ENCODE data around the gene ADAM12. TPM values are rescaled to one million over a fixed set of nuclear protein-coding genes. Genes with fewer than 3 reads are reported as not detected.
A peak's percentile ranks its signal among the peaks of the same experiment; 100 is the strongest.

ADAM12 gene
- total RNA-seq, 1 donor from 2014 or later, result 18.4 TPM

- peaks cover 3% of the 10 kb centered on the region for H3K4me1 Mint-ChIP-seq (ENCODE audit: low read depth, unreplicated experiment)
- H3K27ac Mint-ChIP-seq (ENCODE audit: unreplicated experiment), result no peak overlapping the region
- peaks cover 4% of the 10 kb centered on the region for H3K36me3 Mint-ChIP-seq (ENCODE audit: unreplicated experiment)
- no peaks in the 10 kb centered on the region for H3K27me3 Mint-ChIP-seq (ENCODE audit: unreplicated experiment)
- TF ChIP-seq, protein P1, sequence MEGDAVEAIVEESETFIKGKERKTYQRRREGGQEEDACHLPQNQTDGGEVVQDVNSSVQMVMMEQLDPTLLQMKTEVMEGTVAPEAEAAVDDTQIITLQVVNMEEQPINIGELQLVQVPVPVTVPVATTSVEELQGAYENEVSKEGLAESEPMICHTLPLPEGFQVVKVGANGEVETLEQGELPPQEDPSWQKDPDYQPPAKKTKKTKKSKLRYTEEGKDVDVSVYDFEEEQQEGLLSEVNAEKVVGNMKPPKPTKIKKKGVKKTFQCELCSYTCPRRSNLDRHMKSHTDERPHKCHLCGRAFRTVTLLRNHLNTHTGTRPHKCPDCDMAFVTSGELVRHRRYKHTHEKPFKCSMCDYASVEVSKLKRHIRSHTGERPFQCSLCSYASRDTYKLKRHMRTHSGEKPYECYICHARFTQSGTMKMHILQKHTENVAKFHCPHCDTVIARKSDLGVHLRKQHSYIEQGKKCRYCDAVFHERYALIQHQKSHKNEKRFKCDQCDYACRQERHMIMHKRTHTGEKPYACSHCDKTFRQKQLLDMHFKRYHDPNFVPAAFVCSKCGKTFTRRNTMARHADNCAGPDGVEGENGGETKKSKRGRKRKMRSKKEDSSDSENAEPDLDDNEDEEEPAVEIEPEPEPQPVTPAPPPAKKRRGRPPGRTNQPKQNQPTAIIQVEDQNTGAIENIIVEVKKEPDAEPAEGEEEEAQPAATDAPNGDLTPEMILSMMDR (IDR thresholded peaks at IDR 0.05; ENCODE audit: partially characterized antibody, unreplicated experiment), result no peak
- H3K4me3 Mint-ChIP-seq (ENCODE audit: unreplicated experiment), result no peak overlapping the region
- DNase-seq, result no peak
- H3K9me3 Mint-ChIP-seq (ENCODE audit: unreplicated experiment), result no peaks in the 10 kb centered on the region
Measured at GRCh38 chr10:126369125-126369710, 19.1 kb downstream of the ADAM12 start.

DNA sequence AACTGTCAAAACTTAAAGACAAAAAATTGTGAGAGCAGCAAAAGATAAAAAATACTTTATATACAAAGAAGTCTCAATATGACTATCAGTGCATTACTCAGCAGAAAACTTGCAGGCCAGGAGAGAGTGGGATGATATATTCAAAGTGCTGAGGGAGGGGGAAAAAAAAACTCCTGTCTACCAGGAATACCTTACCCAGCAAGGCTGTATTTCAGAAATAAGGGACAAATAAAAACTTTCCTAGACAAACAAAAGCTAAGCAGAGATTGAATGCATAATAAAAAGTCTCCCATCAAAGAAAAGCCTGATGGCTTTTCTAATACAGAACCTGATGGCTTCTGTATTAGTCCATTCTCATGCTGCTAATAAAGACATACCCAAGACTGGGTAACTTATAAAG is 31.1 kb downstream of the ADAM12 start:
- Mint-ChIP-seq H3K4me1 (ENCODE audit: low read depth, unreplicated experiment) (peaks cover 10% of the 10 kb centered on the region), H3K27me3 (ENCODE audit: unreplicated experiment) (peaks cover 3% of the 10 kb centered on the region), H3K27ac (ENCODE audit: unreplicated experiment) (peak overlapping the region; percentile 35), H3K4me3 (ENCODE audit: unreplicated experiment) (no peak overlapping the region), H3K9me3 (ENCODE audit: unreplicated experiment) (peaks cover 26% of the 10 kb centered on the region), H3K36me3 (ENCODE audit: unreplicated experiment) (peaks cover 53% of the 10 kb centered on the region)
- TF ChIP-seq, protein P1 (IDR thresholded peaks at IDR 0.05; ENCODE audit: partially characterized antibody, unreplicated experiment), result no peak
- no peak for DNase-seq

DNA sequence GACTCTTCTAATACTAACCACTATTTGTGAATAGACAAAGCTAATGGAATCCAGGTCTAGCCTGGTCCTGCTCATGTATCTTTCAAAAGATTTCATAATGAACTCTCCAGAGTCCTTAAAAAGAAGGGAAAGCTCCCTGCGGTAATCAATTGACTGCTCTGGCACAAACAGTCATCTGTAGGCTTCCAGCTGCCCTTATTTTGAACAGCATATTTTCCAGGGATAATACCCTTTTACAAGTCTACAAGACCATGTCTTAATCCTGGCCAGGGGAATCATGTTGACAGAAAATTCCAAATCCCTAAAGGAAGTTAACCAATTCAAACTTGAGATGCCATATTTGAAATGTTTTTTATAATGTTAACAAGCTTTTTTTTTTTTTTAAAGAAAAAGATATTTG is 34.6 kb downstream of the ADAM12 start:
- Mint-ChIP-seq H3K4me3 (ENCODE audit: unreplicated experiment) (no peak overlapping the region), H3K27ac (ENCODE audit: unreplicated experiment) (no peak overlapping the region), H3K9me3 (ENCODE audit: unreplicated experiment) (peaks cover 17% of the 10 kb centered on the region), H3K36me3 (ENCODE audit: unreplicated experiment) (peaks cover 33% of the 10 kb centered on the region), H3K4me1 (ENCODE audit: low read depth, unreplicated experiment) (peaks cover 16% of the 10 kb centered on the region), H3K27me3 (ENCODE audit: unreplicated experiment) (peaks cover 9% of the 10 kb centered on the region)
- DNase-seq, result no peak
- TF ChIP-seq, protein P1 (IDR thresholded peaks at IDR 0.05; ENCODE audit: partially characterized antibody, unreplicated experiment), result no peak

GRCh38 chr10:126352453-126352852 is 35.8 kb downstream of the ADAM12 start:
- no peak for DNase-seq
- Mint-ChIP-seq H3K27ac (ENCODE audit: unreplicated experiment) (peak overlapping the region; percentile 64), H3K4me3 (ENCODE audit: unreplicated experiment) (no peak overlapping the region), H3K9me3 (ENCODE audit: unreplicated experiment) (peaks cover 11% of the 10 kb centered on the region), H3K36me3 (ENCODE audit: unreplicated experiment) (peaks cover 22% of the 10 kb centered on the region), H3K27me3 (ENCODE audit: unreplicated experiment) (peaks cover 13% of the 10 kb centered on the region), H3K4me1 (ENCODE audit: low read depth, unreplicated experiment) (peaks cover 16% of the 10 kb centered on the region)
- TF ChIP-seq, protein P1 (IDR thresholded peaks at IDR 0.05; ENCODE audit: partially characterized antibody, unreplicated experiment), result no peak

DNA sequence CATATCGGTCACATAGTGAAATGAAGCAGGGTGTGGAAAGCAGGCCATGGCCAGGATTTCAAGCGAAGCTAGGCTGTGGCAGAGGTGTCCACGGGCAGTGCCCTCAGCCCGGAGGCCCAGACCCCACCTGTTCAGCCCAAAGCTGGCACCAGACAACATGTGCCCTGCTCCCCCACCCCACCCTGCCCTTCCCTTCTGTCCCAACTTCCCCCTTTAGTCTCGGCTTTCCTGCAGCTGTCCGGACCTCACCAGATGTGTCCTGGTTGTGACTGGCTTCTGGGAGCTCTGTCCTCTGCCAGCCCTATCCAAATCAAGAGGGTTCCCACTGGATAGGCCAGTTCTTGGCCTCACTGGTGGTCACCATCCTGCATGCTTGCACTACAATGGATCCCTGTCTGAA is 37.3 kb downstream of the ADAM12 start:
- Mint-ChIP-seq H3K27ac (ENCODE audit: unreplicated experiment) (no peak overlapping the region), H3K9me3 (ENCODE audit: unreplicated experiment) (peaks cover 15% of the 10 kb centered on the region), H3K27me3 (ENCODE audit: unreplicated experiment) (peaks cover 16% of the 10 kb centered on the region), H3K4me1 (ENCODE audit: low read depth, unreplicated experiment) (peaks cover 16% of the 10 kb centered on the region), H3K36me3 (ENCODE audit: unreplicated experiment) (peaks cover 11% of the 10 kb centered on the region), H3K4me3 (ENCODE audit: unreplicated experiment) (no peak overlapping the region)
- TF ChIP-seq, protein P1 (IDR thresholded peaks at IDR 0.05; ENCODE audit: partially characterized antibody, unreplicated experiment), result no peak
- no peak for DNase-seq

Measured in glutamatergic neuron (in vitro differentiated cells).